A172 (cell line): ENCODE data around the gene PLIN4. TPM values are rescaled to one million over a fixed set of nuclear protein-coding genes. Genes with fewer than 3 reads are reported as not detected.

Experiments
- DNase-seq: peaks from one replicate; pipeline ENCODE4 v3.0.0-alpha.2; 2015; ENCODE audit warnings: low spot score
- total RNA-seq: library from RNA; depleted of rRNA; stranded (reverse); fragments of >200 nt; shearing (Covaris generic); gene quantifications from 2 replicates; pipeline ENCODE4 v1.2.3, GENCODE V29; 2014

Gene PLIN4
- total RNA-seq, 1 experiment from 2014 or later, result 0.17 TPM

GRCh38 chr19:4524808-4525562 is 6.7 kb upstream of the PLIN4 start:
- DNase-seq, result peak; percentile 50

GRCh38 chr19:4523306-4524110 is 5.2 kb upstream of the PLIN4 start:
- peak; percentile 37 for DNase-seq

- no peak for DNase-seq
Observed at GRCh38 chr19:4522291-4523002, 4.2 kb upstream of the PLIN4 start.

- DNase-seq, result no peak
Observed at GRCh38 chr19:4521888-4522242, 3.6 kb upstream of the PLIN4 start.

- DNase-seq, result peak; percentile 61
Observed at GRCh38 chr19:4521170-4521887, 3.0 kb upstream of the PLIN4 start.

- DNase-seq, result no peak
Observed at GRCh38 chr19:4519521-4520277, 1.4 kb upstream of the PLIN4 start.

- DNase-seq, result no peak
Observed at GRCh38 chr19:4519172-4519496, 848 bp upstream of the PLIN4 start.

- DNase-seq, result no peak
Observed at GRCh38 chr19:4517451-4518057, 732 bp downstream of the PLIN4 start.

GRCh38 chr19:4516939-4517300 is 1.4 kb downstream of the PLIN4 start:
- no peak for DNase-seq

GRCh38 chr19:4516199-4516938 is 1.9 kb downstream of the PLIN4 start:
- DNase-seq, result no peak

GRCh38 chr19:4515732-4516131 is 2.6 kb downstream of the PLIN4 start:
- no peak for DNase-seq

- DNase-seq, result no peak
Observed at GRCh38 chr19:4513248-4513647, 5.0 kb downstream of the PLIN4 start.

- no peak for DNase-seq
Observed at GRCh38 chr19:4512070-4512469, 6.2 kb downstream of the PLIN4 start.

GRCh38 chr19:4511300-4512054 is 6.8 kb downstream of the PLIN4 start:
- DNase-seq, result no peak

- no peak for DNase-seq
Observed at GRCh38 chr19:4510435-4511255, 7.6 kb downstream of the PLIN4 start.

GRCh38 chr19:4508698-4509097 is 9.6 kb downstream of the PLIN4 start:
- DNase-seq, result no peak

GRCh38 chr19:4507804-4508203 is 10.5 kb downstream of the PLIN4 start:
- no peak for DNase-seq

- DNase-seq, result no peak
Observed at GRCh38 chr19:4507150-4507452, 11.2 kb downstream of the PLIN4 start.
